HS-5 (cell line): ENCODE measurements around the gene CDC34.

Experiments used
- DNase-seq: peaks from one replicate; pipeline ENCODE4 v3.0.0-alpha.2; 2012; ENCODE audit warnings: low read depth

CDC34 gene, protein sequence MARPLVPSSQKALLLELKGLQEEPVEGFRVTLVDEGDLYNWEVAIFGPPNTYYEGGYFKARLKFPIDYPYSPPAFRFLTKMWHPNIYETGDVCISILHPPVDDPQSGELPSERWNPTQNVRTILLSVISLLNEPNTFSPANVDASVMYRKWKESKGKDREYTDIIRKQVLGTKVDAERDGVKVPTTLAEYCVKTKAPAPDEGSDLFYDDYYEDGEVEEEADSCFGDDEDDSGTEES

DNA sequence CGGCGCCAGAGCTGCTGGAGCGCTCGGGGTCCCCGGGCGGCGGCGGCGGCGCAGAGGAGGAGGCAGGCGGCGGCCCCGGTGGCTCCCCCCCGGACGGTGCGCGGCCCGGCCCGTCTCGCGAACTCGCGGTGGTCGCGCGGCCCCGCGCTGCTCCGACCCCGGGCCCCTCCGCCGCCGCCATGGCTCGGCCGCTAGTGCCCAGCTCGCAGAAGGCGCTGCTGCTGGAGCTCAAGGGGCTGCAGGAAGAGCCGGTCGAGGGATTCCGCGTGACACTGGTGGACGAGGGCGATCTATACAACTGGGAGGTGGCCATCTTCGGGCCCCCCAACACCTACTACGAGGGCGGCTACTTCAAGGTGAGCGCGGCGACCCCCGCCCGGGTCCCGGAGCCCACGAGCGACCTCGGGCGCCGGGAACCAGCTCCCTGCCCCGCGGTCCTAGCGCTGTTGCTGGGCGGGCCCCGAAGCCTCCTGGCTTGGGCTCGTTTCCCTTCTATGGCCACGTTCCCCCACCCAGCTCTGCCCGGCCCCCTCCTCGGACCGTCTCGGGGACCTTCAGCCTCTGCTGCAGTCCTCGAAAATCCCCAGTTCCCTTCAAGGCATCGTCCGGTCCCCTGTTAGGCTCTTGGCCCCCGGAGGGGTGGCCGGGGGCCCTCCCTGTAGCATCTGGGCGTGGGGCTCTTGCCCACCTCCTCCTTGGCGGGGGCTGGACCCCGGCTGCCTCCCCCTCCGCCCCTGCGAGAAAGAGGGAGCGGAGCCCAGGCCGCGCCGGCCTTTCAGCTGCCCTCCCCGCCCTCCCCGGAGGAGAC is at the start of gene CDC34:
CDC34 (plus strand) TSS at position 8 of the 808 bp plus-strand sequence; CDS start at position 180, 172 bp downstream.
- DNase-seq: no peak

DNA sequence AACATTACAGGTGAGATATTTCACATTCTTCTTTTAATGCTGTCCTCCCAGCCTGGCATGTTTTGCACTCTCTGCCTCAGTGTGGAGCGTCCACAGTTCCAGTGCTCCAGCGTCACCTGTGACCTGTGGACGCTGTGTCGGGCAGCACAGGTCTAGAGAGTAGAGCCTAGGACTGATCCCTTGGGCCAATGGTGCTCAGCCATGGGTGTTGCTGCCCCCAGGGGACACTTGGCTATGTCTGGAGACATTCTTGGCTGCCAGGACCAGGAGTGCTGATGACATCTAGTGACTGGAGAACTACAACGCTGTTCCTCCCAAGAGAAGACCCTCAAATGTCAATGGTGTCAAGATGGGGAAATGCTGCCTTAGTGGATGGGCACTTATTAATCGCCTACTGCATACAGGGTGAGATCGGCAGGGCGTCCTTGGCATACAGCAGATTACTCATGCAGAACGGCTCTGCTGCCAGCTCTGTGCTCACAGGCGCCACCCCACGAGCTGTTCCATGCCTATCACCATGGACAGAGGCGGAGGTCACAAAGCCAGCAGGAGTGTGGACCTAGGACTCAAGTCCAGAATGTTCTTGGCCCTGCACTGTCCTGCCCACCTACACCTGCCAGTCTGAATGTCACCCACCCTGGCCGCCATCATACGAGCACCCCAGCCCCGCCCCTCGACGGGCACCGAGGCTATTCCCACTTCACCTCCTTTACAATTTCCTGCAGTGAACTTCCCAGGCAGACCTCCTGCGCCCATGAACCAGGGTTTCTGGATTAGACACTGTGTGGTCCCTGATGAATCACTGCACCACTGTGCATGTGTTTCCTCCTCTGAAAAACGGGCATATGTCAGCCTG is 49.1 kb upstream of the CDC34 start:
- DNase-seq: no peak

DNA sequence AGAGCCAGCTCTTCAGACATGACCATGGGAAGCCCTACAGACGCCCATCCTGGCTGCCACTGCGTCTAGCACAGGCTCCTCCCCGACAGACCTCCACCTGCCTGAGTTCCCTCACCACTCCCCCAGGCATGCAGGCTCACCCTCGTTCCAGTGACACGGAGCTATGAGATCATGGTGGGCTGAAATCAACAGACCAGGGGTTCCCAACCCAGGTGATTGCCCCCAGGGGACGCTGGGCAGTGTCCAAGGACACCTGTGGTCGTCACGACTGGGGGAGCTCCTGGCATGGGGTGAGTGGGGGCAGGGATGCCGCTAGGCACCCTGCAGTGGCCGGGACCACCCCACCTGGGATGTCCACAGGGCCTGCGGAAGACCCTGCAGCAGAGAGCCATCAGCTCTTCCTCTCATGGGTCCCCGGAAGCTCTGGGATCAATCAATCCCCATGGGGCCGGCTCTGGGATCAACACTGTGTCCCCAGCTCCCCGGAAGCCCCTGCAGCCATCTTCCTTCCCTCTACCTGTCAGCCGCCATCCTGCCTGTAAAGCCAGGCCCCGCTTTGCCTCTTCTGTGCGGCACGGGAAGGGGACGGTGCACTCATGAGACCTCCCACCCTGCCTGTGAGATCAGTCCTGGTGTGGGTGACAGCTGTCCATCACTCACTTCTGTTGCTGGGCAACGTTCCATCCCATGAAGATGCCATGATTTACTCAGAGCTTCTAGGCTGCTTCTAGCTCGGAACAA is 48.1 kb upstream of the CDC34 start:
- DNase-seq: no peak

DNA sequence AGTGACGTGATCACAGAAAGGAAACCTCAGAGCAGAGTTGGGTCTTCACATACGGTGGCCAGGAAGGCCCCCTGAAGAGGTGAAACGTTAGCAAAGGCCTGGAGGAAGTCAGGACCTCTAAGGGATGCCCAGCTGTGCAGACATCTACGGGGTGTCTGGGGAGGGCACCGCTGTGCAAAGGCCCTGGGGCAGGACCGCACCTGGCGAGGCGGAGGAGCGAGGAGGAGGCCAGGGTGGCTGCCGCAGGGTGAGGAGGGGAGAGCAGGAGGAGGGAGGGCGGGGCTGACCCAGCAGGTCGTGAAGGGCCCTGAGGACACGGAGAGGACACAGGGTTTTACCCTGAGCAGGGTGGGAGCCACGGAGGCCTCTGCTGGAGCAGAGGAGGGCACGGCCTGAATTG is 47.1 kb upstream of the CDC34 start:
- no peak for DNase-seq

DNA sequence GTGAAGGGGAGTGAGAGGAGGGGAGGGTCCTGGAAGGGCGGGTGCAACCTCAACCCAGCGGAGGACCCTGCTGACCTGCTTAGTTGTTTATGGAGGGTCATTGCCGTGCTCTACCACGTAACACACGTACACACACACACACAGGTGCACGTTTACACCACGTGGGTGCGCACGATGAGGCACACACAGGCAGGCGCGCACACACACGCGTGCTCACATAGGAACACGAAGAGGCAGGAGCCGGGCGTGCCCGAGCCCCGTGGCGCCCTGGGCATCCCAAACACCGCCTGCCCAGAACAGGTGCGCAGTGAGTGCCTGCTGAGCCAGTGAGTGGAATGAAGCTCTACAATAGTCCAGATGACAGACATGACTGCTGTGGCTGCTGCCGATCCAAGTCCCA is 46.5 kb upstream of the CDC34 start:
- no peak for DNase-seq

DNA sequence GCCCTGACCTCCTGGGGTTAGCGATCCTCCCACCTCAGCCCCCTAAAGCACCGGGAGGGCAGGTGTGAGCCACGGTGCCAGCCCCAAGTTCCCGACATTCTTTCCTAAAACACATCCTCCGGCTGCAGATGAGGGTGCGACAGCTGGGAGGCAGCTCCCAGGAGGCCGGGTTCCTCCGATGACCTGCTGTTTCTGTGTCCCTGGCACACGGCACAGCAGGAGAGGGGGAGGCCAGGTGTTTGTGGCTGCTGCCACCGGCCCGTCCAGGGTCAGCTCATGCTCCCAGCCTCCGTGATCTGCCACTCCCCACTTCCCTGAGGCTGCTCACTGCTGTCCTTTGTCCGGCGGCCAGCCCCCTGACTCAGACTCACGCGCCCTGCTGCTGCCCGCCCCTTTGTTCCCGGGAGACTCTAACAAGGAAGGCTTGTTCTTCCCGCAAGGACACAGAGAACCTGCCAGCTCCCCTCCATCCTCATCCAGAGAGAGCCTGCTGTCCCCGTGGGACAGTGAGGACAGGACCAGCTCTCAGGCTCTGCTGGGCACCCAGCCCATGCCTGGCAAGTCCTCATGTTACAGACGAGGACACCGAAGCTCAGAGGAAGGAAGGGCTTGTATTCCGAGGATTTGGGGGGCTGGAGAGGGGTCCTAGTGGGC is 45.9 kb upstream of the CDC34 start:
- no peak for DNase-seq

DNA sequence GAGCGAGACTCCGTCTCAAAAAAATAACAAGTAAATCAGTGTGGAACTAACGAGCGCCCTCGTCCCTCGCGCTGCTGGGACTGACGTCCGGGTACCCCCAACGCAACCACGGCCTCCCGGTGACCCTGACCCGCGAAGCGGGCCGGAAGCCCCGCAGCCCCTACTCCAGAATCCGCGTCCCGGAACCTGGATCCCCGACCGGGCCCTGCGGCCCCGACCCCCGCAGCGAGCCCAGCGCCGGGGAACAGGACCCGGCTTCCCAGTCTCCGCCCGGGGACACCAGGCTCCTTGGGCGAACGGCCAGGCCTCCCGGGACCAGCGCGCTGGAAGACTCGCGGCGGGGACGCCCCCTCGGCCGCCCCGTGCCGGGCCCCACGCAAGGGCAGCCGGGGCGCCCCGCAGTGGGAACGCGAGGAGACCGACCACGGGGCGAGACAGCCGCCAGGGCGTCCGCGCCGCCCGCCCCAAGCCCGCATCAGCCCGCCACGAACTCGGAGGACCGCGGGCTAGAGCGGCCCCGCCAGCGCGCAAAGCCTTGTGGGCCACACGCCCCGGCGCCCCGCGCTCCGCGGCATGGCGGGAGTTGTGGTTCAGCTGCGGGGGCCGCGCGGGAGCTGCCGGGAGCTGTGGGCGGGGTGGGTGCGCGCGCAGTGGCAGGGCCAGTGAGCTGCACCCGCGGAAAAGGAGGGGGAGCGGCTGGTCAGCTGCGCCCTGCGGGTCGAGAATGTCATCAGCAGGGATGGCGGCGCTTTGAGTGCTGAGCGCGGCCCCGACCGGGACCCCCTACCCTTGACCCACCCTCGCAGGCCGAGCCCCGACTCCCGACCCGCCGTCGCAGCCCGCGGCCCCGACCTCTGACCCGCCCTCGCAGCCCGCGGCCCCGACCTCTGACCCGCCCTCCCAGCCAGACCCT is 42.8 kb upstream of the CDC34 start:
- peak; percentile 38 for DNase-seq

DNA sequence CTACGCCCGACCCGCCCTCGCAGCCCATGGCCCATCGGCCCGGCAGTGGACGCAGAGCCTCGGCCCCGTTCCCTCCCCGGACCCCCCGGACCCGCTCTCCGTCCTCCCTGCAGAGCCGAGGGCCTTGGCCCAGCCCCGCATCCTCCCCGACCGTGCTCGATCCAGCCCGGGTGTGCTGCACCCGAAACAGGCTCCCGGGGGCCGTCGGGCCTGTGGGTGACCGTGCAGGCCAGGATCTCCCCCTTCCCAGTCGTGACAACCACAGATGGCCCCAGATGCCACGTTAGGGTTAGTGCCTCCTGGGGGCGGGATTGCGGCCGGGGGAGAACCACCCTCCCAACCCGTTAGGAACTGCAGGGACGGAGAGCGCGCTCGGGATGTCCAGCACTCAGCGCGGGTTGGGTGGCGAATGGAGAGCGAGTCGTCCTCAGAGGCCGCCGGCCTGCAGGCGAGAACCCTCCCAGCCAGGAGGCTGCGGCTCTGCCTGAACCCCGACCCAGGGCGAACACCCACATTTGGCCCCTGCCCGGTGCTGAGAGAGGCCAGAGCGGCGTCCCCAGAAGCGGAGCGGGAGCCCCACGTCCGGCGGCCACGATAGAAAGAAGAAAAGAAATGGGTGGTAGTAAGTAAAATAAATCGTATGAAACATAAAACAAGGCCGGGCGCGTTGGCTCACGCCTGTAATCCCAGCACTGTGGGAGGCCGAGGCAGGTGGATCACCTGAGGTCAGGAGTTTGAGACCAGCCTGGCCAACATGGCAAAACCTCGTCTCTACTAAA is 42.0 kb upstream of the CDC34 start:
- no peak for DNase-seq

DNA sequence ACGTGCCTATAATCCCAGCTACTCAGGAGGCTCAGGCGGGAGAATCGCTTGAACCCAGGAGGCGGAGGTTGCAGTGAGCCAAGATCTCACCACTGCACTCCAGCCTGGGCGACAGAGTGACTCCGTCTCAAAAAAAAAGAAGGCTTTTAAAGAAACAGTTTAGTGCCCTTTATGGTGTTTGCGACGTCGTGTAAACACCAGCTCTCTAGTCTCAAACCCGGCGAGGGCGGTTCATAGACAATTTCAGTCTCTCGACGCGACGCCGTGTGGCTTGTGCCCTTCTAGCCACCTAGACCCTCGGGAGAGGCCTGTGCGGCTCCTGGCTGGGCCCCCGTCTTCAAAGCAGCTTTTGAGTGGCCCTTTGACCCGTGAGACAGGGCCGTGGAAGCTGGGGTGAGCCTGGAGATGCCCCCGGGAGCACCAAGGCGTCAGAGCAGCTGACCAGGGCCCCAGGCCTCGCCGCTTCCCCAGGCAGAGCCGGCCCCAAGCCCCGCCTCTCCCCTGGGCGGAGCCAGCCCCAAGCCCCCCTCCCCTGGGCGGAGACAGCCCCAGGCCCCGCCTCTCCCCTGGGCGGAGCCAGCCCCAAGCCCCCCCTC is 40.3 kb upstream of the CDC34 start:
- DNase-seq: no peak

DNA sequence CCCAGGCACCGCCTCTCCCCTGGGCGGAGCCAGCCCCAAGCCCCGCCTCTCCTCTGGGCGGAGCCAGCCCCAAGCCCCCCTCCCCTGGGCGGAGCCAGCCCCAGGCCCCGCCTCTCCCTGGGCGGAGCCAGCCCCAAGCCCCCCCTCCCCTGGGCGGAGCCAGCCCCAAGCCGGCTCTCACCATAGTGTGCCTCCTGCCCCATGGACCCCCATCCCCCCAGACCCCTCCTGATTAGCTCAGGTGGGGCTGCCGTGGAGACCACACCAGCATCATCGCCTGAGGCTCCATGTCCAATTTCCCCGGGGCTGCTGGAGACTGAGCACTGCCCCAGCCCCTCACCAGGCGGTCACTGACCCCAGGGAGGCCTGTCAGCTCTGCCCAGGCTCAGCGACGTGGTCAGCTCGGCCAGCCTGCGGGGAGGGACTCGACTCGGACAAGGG is 39.4 kb upstream of the CDC34 start:
- DNase-seq: no peak

DNA sequence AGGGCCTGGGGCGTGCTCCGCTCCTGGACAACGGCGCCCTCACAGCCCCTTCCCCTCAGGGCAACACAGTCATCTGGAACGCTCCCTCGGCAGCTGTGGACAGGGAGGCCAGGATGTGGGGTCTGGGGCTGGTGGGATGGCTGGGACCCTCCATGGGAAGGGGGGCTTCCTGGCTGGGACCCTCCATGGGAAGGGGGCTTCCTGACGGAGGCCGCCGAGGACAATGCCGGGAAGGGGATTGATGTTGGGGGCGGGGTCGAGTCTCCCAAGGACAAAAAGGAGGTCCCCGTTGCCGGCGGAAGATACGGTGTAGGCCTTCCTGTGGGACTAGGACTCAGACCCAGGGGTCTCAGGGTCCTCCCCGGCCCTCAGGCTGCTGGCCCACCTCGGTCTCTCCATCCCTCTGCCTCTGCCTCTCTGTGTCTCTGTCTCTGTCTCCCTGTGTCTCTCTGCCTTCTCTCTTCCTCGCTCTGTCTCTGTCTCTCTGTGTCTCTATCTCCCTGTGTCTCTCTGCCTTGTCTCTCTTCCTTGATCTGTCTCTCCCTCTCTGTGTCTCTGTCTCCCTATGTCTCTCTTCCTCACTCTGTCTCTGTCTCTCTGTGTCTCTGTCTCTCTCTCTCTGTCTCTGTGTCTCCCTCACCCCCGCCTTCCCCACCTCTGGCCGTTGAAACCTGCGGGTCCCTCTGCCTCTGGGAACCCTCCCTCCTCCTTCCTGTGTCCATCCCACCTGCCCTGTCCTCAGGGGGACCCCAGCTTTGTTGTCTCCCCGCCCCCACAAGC is 38.0 kb upstream of the CDC34 start:
- no peak for DNase-seq

DNA sequence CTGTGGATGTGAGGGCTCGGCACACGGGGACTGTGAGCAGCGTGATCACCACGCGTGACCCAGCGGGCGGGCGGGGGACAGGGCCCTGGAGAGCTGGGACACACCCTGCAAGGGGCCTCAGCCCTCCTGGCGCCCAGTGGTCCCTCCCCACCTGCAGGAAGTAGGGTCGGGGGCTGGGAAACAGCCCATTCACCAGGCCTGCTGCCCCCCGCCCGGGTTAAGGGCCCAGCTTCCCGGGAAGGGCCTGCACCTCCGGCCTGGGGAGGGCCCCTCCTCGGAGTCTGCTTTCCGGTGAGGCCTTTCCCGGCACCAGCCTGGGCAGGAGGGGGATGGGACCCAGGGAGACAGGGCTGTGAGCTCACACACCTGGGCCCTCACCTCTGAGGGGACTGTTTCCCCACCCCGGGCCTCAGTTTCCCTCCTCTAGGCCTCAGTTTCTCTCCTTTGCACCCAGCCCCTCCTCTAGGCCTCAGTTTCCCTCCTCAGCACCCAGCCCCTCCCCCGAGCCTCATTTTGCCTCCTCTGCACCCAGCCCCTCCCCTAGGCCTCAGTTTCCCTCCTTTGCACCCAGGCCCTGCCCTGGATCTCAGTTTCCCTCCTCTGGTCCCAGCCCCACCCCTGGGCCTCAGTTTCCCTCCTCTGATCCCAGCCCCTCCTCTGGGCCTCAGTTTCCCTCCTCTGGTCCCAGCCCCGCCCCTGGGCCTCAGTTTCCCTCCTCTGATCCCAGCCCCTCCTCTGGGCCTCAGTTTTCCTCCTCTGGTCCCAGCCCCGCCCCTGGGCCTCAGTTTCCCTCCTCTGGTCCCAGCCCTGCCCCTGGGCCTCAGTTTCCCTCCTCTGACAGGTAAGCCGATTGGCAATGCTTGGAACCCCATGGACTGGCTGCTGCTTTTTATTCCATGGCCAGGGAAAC is 37.1 kb upstream of the CDC34 start:
- DNase-seq: no peak

DNA sequence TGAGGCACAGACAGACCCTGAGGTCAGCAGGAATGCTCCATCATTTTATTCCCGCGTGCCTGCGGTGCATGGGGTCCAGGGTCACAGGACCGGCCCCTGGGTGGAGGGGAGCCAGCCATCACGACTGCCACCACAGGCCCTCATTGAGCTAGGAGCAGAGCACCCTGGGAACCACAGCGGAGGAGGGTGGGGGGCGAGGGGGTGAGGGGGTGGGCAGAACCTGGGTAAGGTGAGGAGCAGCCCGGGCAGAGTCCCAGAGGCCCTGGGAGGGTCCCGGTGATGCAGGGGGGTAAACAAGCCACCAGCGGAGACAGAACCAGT is 36.5 kb upstream of the CDC34 start:
- DNase-seq: no peak

DNA sequence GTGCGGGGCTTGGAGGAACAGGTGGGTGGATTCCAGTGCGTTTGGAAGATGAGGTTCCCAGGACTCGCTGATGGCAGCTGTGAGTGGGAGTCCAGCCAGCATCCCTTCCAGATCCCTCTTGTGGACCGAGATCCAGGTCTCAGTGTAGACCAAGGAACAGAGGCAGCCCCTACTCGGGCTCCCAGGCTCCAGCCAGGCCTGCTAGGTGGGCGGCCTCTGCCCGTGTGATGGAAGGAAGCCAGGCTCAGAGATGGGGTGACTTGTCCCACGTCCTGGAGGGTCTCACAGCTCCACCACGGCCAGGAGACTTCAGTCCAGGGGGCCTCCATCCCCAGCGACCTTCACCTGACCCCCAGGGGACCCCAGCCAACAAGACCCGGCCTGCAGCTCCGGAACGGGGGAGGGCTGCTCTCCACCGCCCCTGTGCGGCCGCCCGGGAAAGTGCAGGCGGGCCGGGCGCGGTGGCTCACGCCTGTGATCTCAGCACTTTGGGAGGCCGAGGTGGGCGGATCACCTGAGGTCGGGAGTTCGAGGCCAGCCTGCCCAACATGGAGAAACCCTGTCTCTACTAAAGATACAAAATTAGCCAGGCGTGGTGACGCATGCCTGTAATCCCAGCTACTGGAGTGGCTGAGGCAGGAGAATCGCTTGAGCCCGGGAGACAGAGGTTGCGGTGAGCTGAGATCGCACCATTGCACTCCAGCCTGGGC is 36.0 kb upstream of the CDC34 start:
- no peak for DNase-seq

DNA sequence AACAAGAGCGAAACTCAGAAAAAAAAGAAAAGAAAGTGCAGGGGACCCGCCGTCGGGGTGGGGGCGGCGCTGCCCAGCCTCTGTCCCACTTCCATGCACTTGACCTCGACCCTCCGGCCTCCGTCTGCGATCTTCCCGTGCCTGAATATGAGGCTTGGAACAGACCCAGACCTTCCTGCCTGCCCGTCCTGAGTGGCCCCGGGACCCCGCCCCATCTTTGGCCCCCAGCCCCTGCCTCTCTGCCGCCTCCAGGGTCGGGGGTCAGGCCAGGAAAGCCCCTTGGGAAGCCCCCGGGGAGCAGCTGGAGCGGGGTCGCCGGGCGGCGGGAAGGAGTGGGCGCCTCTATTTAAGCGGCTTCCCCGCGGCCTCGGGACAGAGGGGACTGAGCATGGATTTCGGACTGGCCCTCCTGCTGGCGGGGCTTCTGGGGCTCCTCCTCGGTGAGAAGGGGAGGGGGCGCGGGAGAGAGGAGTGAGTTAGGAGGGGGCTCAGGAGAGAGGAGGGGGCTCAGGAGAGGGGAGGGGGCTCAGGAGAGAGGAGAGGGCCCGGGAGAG is 35.4 kb upstream of the CDC34 start, which contains the start of gene MADCAM1:
MADCAM1 (plus strand) TSS at position 375 of the 554 bp plus-strand sequence; CDS start at position 389, 14 bp downstream.
- no peak for DNase-seq

DNA sequence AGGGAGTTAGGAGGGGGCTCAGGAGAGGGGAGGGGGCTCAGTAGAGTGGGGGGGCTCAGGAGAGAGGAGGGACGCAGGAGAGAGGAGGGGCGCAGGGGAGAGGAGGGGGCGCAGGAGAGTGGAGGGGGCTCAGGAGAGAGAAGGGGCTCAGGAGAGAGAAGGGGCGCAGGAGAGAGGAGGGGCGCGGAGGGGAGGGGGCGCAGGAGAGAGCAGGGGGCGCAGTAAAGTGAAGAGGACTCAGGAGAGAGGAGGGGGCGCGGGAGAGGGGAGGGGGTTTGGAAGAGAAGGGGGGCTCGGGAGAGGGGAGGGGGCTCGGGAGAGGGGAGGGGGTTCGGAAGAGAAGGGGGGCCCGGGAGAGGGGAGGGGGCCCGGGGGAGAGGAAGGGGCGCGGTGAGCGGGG is 34.6 kb upstream of the CDC34 start:
- DNase-seq: no peak
